Keratinocyte (primary cell): ENCODE results near the gene ELK3. TPM values are rescaled to one million over a fixed set of nuclear protein-coding genes. Genes with fewer than 3 reads are reported as not detected.

Source experiments
- DNase-seq: peaks from one replicate; pipeline ENCODE4 v3.0.0-alpha.2; 2011; ENCODE audit warnings: low read depth, missing footprints, low spot score
- FAIRE-seq: peaks from 2 replicates; lab custom pipeline; 2011; peaks lifted over from hg19 to GRCh38; lab: Jason Lieb, UNC
- H2AFZ ChIP-seq: 2 replicates; pipeline ENCODE4 v1.6.0; 2012; ENCODE audit warnings: low read length, control low read depth, inconsistent platforms; ENCODE audit not compliant: control insufficient read depth
- H3K27ac ChIP-seq: 2 replicates; pipeline ENCODE4 v1.5.1; 2011; ENCODE audit warnings: low read length; ENCODE audit not compliant: control insufficient read depth, insufficient read depth
- H3K27me3 ChIP-seq: 3 replicates; pipeline ENCODE4 v1.6.0; 2011; ENCODE audit warnings: low read length; ENCODE audit not compliant: control insufficient read depth, insufficient read depth; ENCODE audit errors: extremely low read depth
- H3K36me3 ChIP-seq, 2 experiments: 2 replicates in 1 of 2; 3 replicates in 1 of 2; pipeline ENCODE4 v1.5.1; 2011; ENCODE audit warnings: low read length in 2 of 2, mild to moderate bottlenecking in 1 of 2; ENCODE audit not compliant: control insufficient read depth in 2 of 2, insufficient read depth in 2 of 2; ENCODE audit errors: extremely low read depth in 1 of 2
- H3K4me1 ChIP-seq: 3 replicates; pipeline ENCODE4 v1.5.1; 2011; ENCODE audit warnings: low read length; ENCODE audit not compliant: control insufficient read depth, insufficient read depth; ENCODE audit errors: extremely low read depth
- H3K4me2 ChIP-seq: 3 replicates; pipeline ENCODE4 v1.6.0; 2011; ENCODE audit warnings: low read depth, low read length; ENCODE audit not compliant: control insufficient read depth, insufficient read depth; ENCODE audit errors: extremely low read depth
- H3K4me3 ChIP-seq, 3 experiments: fragments of 200-600 bp in 1 of 3; sonication (generic) in 1 of 3; 2 replicates in 2 of 3; 3 replicates in 1 of 3; pipeline ENCODE4 v1.5.1; 2011 to 2016; ENCODE audit warnings: low read length in 3 of 3, mild to moderate bottlenecking in 3 of 3, control low read depth in 2 of 3, inconsistent platforms in 1 of 3, low read depth in 1 of 3, mixed read lengths in 1 of 3, mixed run types in 1 of 3, moderate library complexity in 1 of 3; ENCODE audit not compliant: control insufficient read depth in 2 of 3, insufficient read depth in 2 of 3; ENCODE audit errors: extremely low read depth in 1 of 3
- H3K79me2 ChIP-seq: 2 replicates; pipeline ENCODE4 v1.6.0; 2012; ENCODE audit warnings: low read length; ENCODE audit not compliant: control insufficient read depth, insufficient read depth
- H3K9ac ChIP-seq: 3 replicates; pipeline ENCODE4 v1.6.0; 2011; ENCODE audit warnings: low read length; ENCODE audit not compliant: control insufficient read depth, insufficient read depth; ENCODE audit errors: extremely low read depth
- H3K9me1 ChIP-seq: 3 replicates; pipeline ENCODE4 v1.6.0; 2011; ENCODE audit warnings: low read length; ENCODE audit not compliant: control insufficient read depth, insufficient read depth; ENCODE audit errors: extremely low read depth
- H3K9me3 ChIP-seq: 2 replicates; pipeline ENCODE4 v1.5.1; 2012; ENCODE audit warnings: low read depth, low read length; ENCODE audit not compliant: control insufficient read depth
- H4K20me1 ChIP-seq: 3 replicates; pipeline ENCODE4 v1.6.0; 2011; ENCODE audit warnings: low read length; ENCODE audit not compliant: control insufficient read depth, insufficient read depth; ENCODE audit errors: extremely low read depth
- EZH2 ChIP-seq: IDR thresholded peaks from one replicate; pipeline ENCODE4 v1.6.1; 2012; ENCODE audit warnings: inconsistent platforms, mild to moderate bottlenecking, low read length, moderate library complexity
- dilution Hi-C: fragments of 300-500 bp; cut with MboI; formaldehyde crosslinking; loops from one replicate; pipeline ENCODE4 v1.7.0; 2020; ENCODE audit warnings: low sequenced_read_pairs; ENCODE audit not compliant: extremely low pct_ligation_motif_present
- polyA plus RNA-seq, 5 experiments: library from polyadenylated mRNA; depleted of rRNA in 3 of 5; stranded (reverse) in 3 of 5; stranded (forward) in 1 of 5; unstranded in 1 of 5; fragments of >200 nt; gene quantifications; 1 replicate in 1 of 5; 2 replicates in 3 of 5; 3 replicates in 1 of 5; pipeline versions ENCODE4 v1.2.1 to v1.2.3, GENCODE V29; 2011 to 2012; ENCODE audit warnings: missing spikeins in 2 of 5, low read depth in 1 of 5, low replicate concordance in 1 of 5
- TF ChIP-seq, protein P1 (sequence below), 3 experiments: IDR thresholded peaks in 1 of 3; conservative IDR thresholded peaks in 1 of 3; optimal IDR thresholded peaks in 1 of 3; 2 replicates in 2 of 3; 3 replicates in 1 of 3; pipeline versions ENCODE3 to v1.5.1; 2011; ENCODE audit warnings: low read length in 3 of 3, mild to moderate bottlenecking in 3 of 3, moderate library complexity in 2 of 3, control low read depth in 1 of 3, inconsistent platforms in 1 of 3; ENCODE audit not compliant: insufficient read depth in 2 of 3; ENCODE audit errors: extremely low read depth in 1 of 3

ELK3 gene
- polyA plus RNA-seq, 1 donor (not counting 4 experiments of a cell fraction or from before 2014, with no cell fraction given) = 28.2 TPM

DNA sequence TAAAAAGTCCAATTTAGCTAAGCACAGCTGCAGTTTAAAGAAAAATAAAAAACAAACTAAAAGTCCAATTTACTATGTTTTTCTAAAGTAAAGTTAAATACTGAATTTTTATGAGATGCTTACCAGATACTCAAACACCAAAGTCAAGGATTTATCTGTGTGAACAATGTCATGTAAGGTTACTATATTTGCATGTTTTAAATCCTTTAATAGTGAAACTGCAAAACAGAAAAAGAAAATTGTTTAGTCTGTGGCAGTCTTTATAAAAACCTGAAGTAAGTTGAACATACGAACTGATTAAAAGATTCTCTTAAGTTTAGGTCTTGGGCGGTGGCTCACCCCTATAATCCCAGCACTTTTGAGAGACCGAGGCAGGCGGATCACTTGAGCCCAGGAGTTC is 103.3 kb downstream of the ELK3 start:
- Histone ChIP-seq H3K4me3 (no peak overlapping the region), H2AFZ (no peak overlapping the region), H3K4me2 (no peak overlapping the region), H3K27me3 (no peaks in the 10 kb centered on the region), H3K4me1 (no peaks in the 10 kb centered on the region), H3K79me2 (peaks cover under 1% of the 10 kb centered on the region), H3K9me1 (no peaks in the 10 kb centered on the region), H3K27ac (no peak overlapping the region), H3K36me3 (peaks cover 6 to 9% of the 10 kb centered on the region in 2 experiments), H3K9me3 (no peaks in the 10 kb centered on the region), H3K9ac (no peak overlapping the region), H4K20me1 (no peaks in the 10 kb centered on the region)
- no peak for TF ChIP-seq EZH2
- TF ChIP-seq, protein P1, sequence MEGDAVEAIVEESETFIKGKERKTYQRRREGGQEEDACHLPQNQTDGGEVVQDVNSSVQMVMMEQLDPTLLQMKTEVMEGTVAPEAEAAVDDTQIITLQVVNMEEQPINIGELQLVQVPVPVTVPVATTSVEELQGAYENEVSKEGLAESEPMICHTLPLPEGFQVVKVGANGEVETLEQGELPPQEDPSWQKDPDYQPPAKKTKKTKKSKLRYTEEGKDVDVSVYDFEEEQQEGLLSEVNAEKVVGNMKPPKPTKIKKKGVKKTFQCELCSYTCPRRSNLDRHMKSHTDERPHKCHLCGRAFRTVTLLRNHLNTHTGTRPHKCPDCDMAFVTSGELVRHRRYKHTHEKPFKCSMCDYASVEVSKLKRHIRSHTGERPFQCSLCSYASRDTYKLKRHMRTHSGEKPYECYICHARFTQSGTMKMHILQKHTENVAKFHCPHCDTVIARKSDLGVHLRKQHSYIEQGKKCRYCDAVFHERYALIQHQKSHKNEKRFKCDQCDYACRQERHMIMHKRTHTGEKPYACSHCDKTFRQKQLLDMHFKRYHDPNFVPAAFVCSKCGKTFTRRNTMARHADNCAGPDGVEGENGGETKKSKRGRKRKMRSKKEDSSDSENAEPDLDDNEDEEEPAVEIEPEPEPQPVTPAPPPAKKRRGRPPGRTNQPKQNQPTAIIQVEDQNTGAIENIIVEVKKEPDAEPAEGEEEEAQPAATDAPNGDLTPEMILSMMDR (optimal IDR thresholded peaks at IDR 0.05 in 1 of 3, IDR thresholded peaks at IDR 0.05 in 1 of 3, conservative IDR thresholded peaks at IDR 0.05 in 1 of 3; ENCODE audit: extremely low read depth in 1 of 3, insufficient read depth in 2 of 3, low read length in 3 of 3) = no peak
- FAIRE-seq = no peak
- dilution Hi-C loops = no loop called here
- DNase-seq = no peak

DNA sequence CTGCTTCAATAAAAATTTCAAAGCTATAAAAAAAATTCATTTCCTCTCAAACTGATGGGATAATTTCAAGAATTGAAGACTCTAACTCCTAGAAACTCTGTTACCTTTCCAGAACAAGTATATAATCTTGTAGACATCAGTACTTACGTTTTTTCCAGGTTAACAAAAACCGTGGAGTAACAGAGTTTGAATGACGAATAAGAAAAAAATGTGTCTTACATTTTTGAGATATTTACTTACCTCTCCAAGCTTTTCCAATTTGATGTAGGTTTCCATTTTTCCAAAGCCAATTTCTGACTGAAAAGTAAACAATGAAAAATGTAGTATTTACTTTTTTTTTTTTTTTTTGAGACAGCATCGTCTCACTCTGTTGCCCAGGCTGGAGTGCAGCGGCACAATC is 105.9 kb downstream of the ELK3 start:
- H4K20me1 ChIP-seq = no peaks in the 10 kb centered on the region
- peaks cover 2 to 6% of the 10 kb centered on the region in 2 experiments for H3K36me3 ChIP-seq
- H3K9me1 ChIP-seq = no peaks in the 10 kb centered on the region
- dilution Hi-C loops = no loop called here
- no peaks in the 10 kb centered on the region for H3K9me3 ChIP-seq
- no peak overlapping the region for H2AFZ ChIP-seq
- DNase-seq = no peak
- H3K4me3 ChIP-seq = no peak overlapping the region
- no peak overlapping the region for H3K9ac ChIP-seq
- no peak for TF ChIP-seq EZH2
- TF ChIP-seq, protein P1 (optimal IDR thresholded peaks at IDR 0.05 in 1 of 3, IDR thresholded peaks at IDR 0.05 in 1 of 3, conservative IDR thresholded peaks at IDR 0.05 in 1 of 3; ENCODE audit: extremely low read depth in 1 of 3, insufficient read depth in 2 of 3, low read length in 3 of 3) = no peak
- H3K27me3 ChIP-seq = no peaks in the 10 kb centered on the region
- H3K79me2 ChIP-seq = peaks cover 13% of the 10 kb centered on the region
- FAIRE-seq = no peak
- H3K4me2 ChIP-seq = no peak overlapping the region
- H3K4me1 ChIP-seq = no peaks in the 10 kb centered on the region
- no peak overlapping the region for H3K27ac ChIP-seq
